Endodermal cell (in vitro differentiated cells): ENCODE measurements around the gene ZNF511. TPM values are rescaled to one million over a fixed set of nuclear protein-coding genes. Genes with fewer than 3 reads are reported as not detected.

Source experiments
- DNase-seq: peaks from one replicate; pipeline ENCODE4 v3.0.0-alpha.2; 2017
- H3K27ac ChIP-seq: 2 replicates; pipeline ENCODE4 v1.5.1; 2013; ENCODE audit warnings: mild to moderate bottlenecking, low read depth, low read length, moderate library complexity
- H3K27me3 ChIP-seq: 2 replicates; pipeline ENCODE4 v1.6.1; 2013; ENCODE audit warnings: mild to moderate bottlenecking, low read length, moderate library complexity; ENCODE audit not compliant: insufficient read depth, control insufficient read depth, poor library complexity, severe bottlenecking
- H3K36me3 ChIP-seq: 2 replicates; pipeline ENCODE4 v1.7.0; 2013; ENCODE audit warnings: mild to moderate bottlenecking, low read length, moderate library complexity; ENCODE audit not compliant: control insufficient read depth, insufficient read depth
- H3K4me1 ChIP-seq: one replicate; pipeline ENCODE4 v1.7.0; 2013; ENCODE audit warnings: low read length; ENCODE audit not compliant: control insufficient read depth, insufficient read depth
- H3K4me3 ChIP-seq: 2 replicates; pipeline ENCODE4 v1.5.1; 2013; ENCODE audit warnings: mild to moderate bottlenecking, low read length, moderate library complexity
- H3K9ac ChIP-seq: 2 replicates; pipeline ENCODE4 v1.6.1; 2013; ENCODE audit warnings: mild to moderate bottlenecking, low read length, moderate library complexity; ENCODE audit not compliant: poor library complexity, severe bottlenecking; ENCODE audit errors: extremely low read depth
- H3K9me3 ChIP-seq: 2 replicates; pipeline ENCODE4 v1.6.1; 2013; ENCODE audit warnings: mild to moderate bottlenecking, low read length, moderate library complexity; ENCODE audit not compliant: control insufficient read depth
- H3K27ac Mint-ChIP-seq: 2 replicates; pipeline ENCODE4 v1.8.0; 2020; ENCODE audit warnings: mixed read lengths
- H3K27me3 Mint-ChIP-seq: 2 replicates; pipeline ENCODE4 v1.8.0; 2021; ENCODE audit warnings: mild to moderate bottlenecking, mixed read lengths; ENCODE audit not compliant: insufficient read depth
- H3K36me3 Mint-ChIP-seq: 2 replicates; pipeline ENCODE4 v1.8.0; 2020; ENCODE audit warnings: low read depth, mixed read lengths
- H3K4me1 Mint-ChIP-seq: 2 replicates; pipeline ENCODE4 v1.8.0; 2020; ENCODE audit warnings: mixed read lengths
- H3K4me3 Mint-ChIP-seq: 2 replicates; pipeline ENCODE4 v1.8.0; 2020; ENCODE audit warnings: mild to moderate bottlenecking, moderate library complexity, mixed read lengths
- H3K9me3 Mint-ChIP-seq: 2 replicates; pipeline ENCODE4 v1.8.0; 2020; ENCODE audit warnings: mild to moderate bottlenecking, mixed read lengths
- CTCF ChIP-seq: fragments of 200-600 bp; sonication (generic); conservative IDR thresholded peaks from 2 replicates; pipeline ENCODE4 v1.5.0; 2021; ENCODE audit warnings: antibody characterized with exemption, mild to moderate bottlenecking
- WGBS, 2 experiments: methylation state at CpG; one replicate each; pipeline versions ENCODE4 v1.1.5 to v1.1.7; 2013; ENCODE audit warnings: missing lambda C conversion rate in 2 of 2, mixed read lengths in 1 of 2; ENCODE audit not compliant: insufficient coverage in 1 of 2, insufficient read length in 1 of 2; 5-methylcytosine and 5-hydroxymethylcytosine counted together
- total RNA-seq, 2 donors: library from RNA; stranded (reverse); fragmentation: NEBNext Ultra II Directional in 1 of 2; extraction: Animal tissue kit (Norgen Biotek cat#: 25700) in 1 of 2; gene quantifications; 2 replicates in 1 of 2; 3 replicates in 1 of 2; pipeline ENCODE4 v1.2.1, GENCODE V29; 2021

ZNF511 gene
- total RNA-seq, 2 donors from 2014 or later: 48.1 to 57.6 TPM

- peaks cover 9% of the 10 kb centered on the region for H3K27me3 ChIP-seq
- TF ChIP-seq CTCF: no peak
- peaks cover 4% of the 10 kb centered on the region for H3K4me1 ChIP-seq
- no peak overlapping the region for H3K27ac ChIP-seq
- 67 to 80% methylated on average over 9 to 34 of the region's 35 CpGs for WGBS, 2 experiments
- no peaks in the 10 kb centered on the region for H3K9me3 Mint-ChIP-seq
- H3K4me3 Mint-ChIP-seq: no peak overlapping the region
- H3K4me1 Mint-ChIP-seq: no peaks in the 10 kb centered on the region
- no peaks in the 10 kb centered on the region for H3K9me3 ChIP-seq
- DNase-seq: no peak
- no peak overlapping the region for H3K9ac ChIP-seq
- no peak overlapping the region for H3K27ac Mint-ChIP-seq
- no peak overlapping the region for H3K4me3 ChIP-seq
- no peaks in the 10 kb centered on the region for H3K36me3 Mint-ChIP-seq
- no peaks in the 10 kb centered on the region for H3K36me3 ChIP-seq
- peaks cover 6% of the 10 kb centered on the region for H3K27me3 Mint-ChIP-seq
Observed at GRCh38 chr10:133271521-133272300, 37.0 kb upstream of the ZNF511 start.

GRCh38 chr10:133272301-133272963 is 36.3 kb upstream of the ZNF511 start:
- no peak for TF ChIP-seq CTCF
- H3K36me3 Mint-ChIP-seq: no peaks in the 10 kb centered on the region

GRCh38 chr10:133272964-133273420 is 35.7 kb upstream of the ZNF511 start:
- Mint-ChIP-seq H3K27me3 (peaks cover 6% of the 10 kb centered on the region), H3K4me3 (no peak overlapping the region), H3K27ac (no peak overlapping the region), H3K4me1 (no peaks in the 10 kb centered on the region), H3K9me3 (no peaks in the 10 kb centered on the region), H3K36me3 (no peaks in the 10 kb centered on the region)
- no peak for DNase-seq
- Histone ChIP-seq H3K27me3 (peaks cover 9% of the 10 kb centered on the region), H3K4me3 (no peak overlapping the region), H3K4me1 (peaks cover 4% of the 10 kb centered on the region), H3K27ac (no peak overlapping the region), H3K9me3 (no peaks in the 10 kb centered on the region), H3K36me3 (no peaks in the 10 kb centered on the region), H3K9ac (no peak overlapping the region)
- TF ChIP-seq CTCF: no peak
- 89% methylated on average over 12 to 25 of the region's 25 CpGs for WGBS, 2 experiments

More at GRCh38 chr10:133272301-133272963, 36.3 kb upstream of the ZNF511 start:
- 82% methylated on average over 28 of the region's 29 CpGs; no CpG with 5 or more reads in 1 of the 2 experiments for WGBS, 2 experiments
- no peak overlapping the region for H3K9ac ChIP-seq
- no peak for DNase-seq
- peaks cover 6% of the 10 kb centered on the region for H3K27me3 Mint-ChIP-seq
- H3K4me1 ChIP-seq: peaks cover 4% of the 10 kb centered on the region
- no peak overlapping the region for H3K27ac ChIP-seq
- no peak overlapping the region for H3K4me3 ChIP-seq
- H3K9me3 ChIP-seq: no peaks in the 10 kb centered on the region
- no peak overlapping the region for H3K4me3 Mint-ChIP-seq
- H3K4me1 Mint-ChIP-seq: no peaks in the 10 kb centered on the region
- no peak overlapping the region for H3K27ac Mint-ChIP-seq
- peaks cover 9% of the 10 kb centered on the region for H3K27me3 ChIP-seq
- H3K9me3 Mint-ChIP-seq: no peaks in the 10 kb centered on the region
- H3K36me3 ChIP-seq: no peaks in the 10 kb centered on the region
